HCT116 (cell line): ENCODE measurements around the gene RANBP9. TPM values are rescaled to one million over a fixed set of nuclear protein-coding genes. Genes with fewer than 3 reads are reported as not detected.

ENCODE experiments used
- ATAC-seq: fragments of 200-7000 bp; cut with Tn5 transposase; 2 replicates; pipeline ENCODE4 v1.9.1; 2020; ENCODE audit warnings: mild to moderate bottlenecking, moderate library complexity
- BruUV-seq: library from RNA; stranded (reverse); fragments of 400-500 nt; replicated peaks from 2 replicates; lab custom pipeline; 2021; lab: Mats Ljungman, UMichigan
- CTCF ChIA-PET: fragments of 300-600 bp; sonication (Branson Sonifier 250); formaldehyde crosslinking; loops from one replicate; lab custom pipeline; 2021; ENCODE audit warnings: antibody characterized with exemption; lab: Charles Lee
- POLR2A ChIA-PET: fragments of 300-600, 350-600 bp; sonication (Branson Sonifier 250); formaldehyde crosslinking; loops from one replicate; lab custom pipeline; 2021; ENCODE audit warnings: antibody characterized with exemption; lab: Charles Lee
- RAD21 ChIA-PET, 2 experiments: fragments of 300-600 bp; sonication (Branson Sonifier 250); formaldehyde crosslinking; loops; one replicate each; lab custom pipeline; 2023; ENCODE audit warnings: low total read pairs in 2 of 2; ENCODE audit not compliant: uncharacterized antibody in 2 of 2, unreplicated experiment in 2 of 2, low non-redundant PET in 1 of 2; lab: Charles Lee
- DNase-seq: peaks from one replicate; pipeline ENCODE4 v3.0.0-alpha.2; 2010; ENCODE audit warnings: low read depth, low spot score
- H2AFZ ChIP-seq: fragments of 200-600 bp; shearing (Covaris generic), sonication (generic); 2 replicates; pipeline ENCODE4 v1.6.1; 2017; ENCODE audit warnings: low read depth, mixed run types, mixed read lengths, antibody characterized with exemption, low read length; ENCODE audit not compliant: poor library complexity, severe bottlenecking
- H3K27ac ChIP-seq: 2 replicates; pipeline ENCODE4 v1.5.1; 2012; ENCODE audit warnings: low read depth, low read length
- H3K27me3 ChIP-seq: fragments of 200-600 bp; sonication (generic); 2 replicates; pipeline ENCODE4 v1.6.1; 2016; ENCODE audit warnings: mixed run types, low read length, mixed read lengths; ENCODE audit not compliant: insufficient read depth
- H3K36me3 ChIP-seq, 2 experiments: fragments of 200-500 bp in 1 of 2; fragments of 200-600 bp in 1 of 2; sonication (Bioruptor generic) in 1 of 2; sonication (generic) in 1 of 2; 2 replicates each; pipeline versions ENCODE4 v1.5.1 to v1.6.1; 2014 to 2016; ENCODE audit warnings: low read length in 2 of 2, inconsistent platforms in 1 of 2, mixed read lengths in 1 of 2, mixed run types in 1 of 2; ENCODE audit not compliant: insufficient read depth in 2 of 2, control insufficient read depth in 1 of 2
- H3K4me1 ChIP-seq, 2 experiments: fragments of 200-600 bp in 1 of 2; sonication (generic) in 1 of 2; 2 replicates each; pipeline versions ENCODE4 v1.5.1 to v1.6.1; 2012 to 2017; ENCODE audit warnings: low read length in 2 of 2, inconsistent platforms in 1 of 2, mild to moderate bottlenecking in 1 of 2, mixed read lengths in 1 of 2, mixed run types in 1 of 2, moderate library complexity in 1 of 2; ENCODE audit not compliant: insufficient read depth in 2 of 2, control insufficient read depth in 1 of 2
- H3K4me2 ChIP-seq: fragments of 200-600 bp; sonication (generic); 2 replicates; pipeline ENCODE4 v1.6.1; 2017; ENCODE audit warnings: mixed run types, low read length, mixed read lengths
- H3K4me3 ChIP-seq, 2 experiments: fragments of 200-600 bp in 1 of 2; sonication (generic) in 1 of 2; replicated peaks in 1 of 2; 2 replicates each; pipeline ENCODE4 v1.5.1; 2011 to 2016; ENCODE audit warnings: low read length in 2 of 2, control low read depth in 1 of 2, low read depth in 1 of 2, mild to moderate bottlenecking in 1 of 2, mixed read lengths in 1 of 2, mixed run types in 1 of 2
- H3K79me2 ChIP-seq: fragments of 200-600 bp; sonication (generic); 2 replicates; pipeline ENCODE4 v1.6.1; 2017; ENCODE audit warnings: mild to moderate bottlenecking, mixed run types, low read length, moderate library complexity, mixed read lengths; ENCODE audit not compliant: insufficient read depth
- H3K9ac ChIP-seq: fragments of 200-600 bp; sonication (generic); 2 replicates; pipeline ENCODE4 v1.6.1; 2016; ENCODE audit warnings: low read length, mixed read lengths
- H3K9me2 ChIP-seq: fragments of 200-600 bp; sonication (generic), shearing (Covaris generic); 2 replicates; pipeline ENCODE4 v1.6.1; 2017; ENCODE audit warnings: mixed run types, mild to moderate bottlenecking, moderate library complexity; ENCODE audit not compliant: insufficient read depth
- H3K9me3 ChIP-seq, 2 experiments: fragments of 200-500 bp in 1 of 2; fragments of 200-600 bp in 1 of 2; sonication (Bioruptor generic) in 1 of 2; sonication (generic) in 1 of 2; 2 replicates each; pipeline ENCODE4 v1.6.1; 2014 to 2017; ENCODE audit warnings: low read length in 2 of 2, mixed read lengths in 2 of 2, inconsistent platforms in 1 of 2, low read depth in 1 of 2, mild to moderate bottlenecking in 1 of 2, mixed run types in 1 of 2, moderate library complexity in 1 of 2; ENCODE audit not compliant: control insufficient read depth in 1 of 2, insufficient read depth in 1 of 2
- H4K20me1 ChIP-seq: fragments of 200-600 bp; sonication (generic), shearing (Covaris generic); 2 replicates; pipeline ENCODE4 v1.6.1; 2017; ENCODE audit warnings: mixed run types, mild to moderate bottlenecking, moderate library complexity; ENCODE audit not compliant: insufficient read depth
- EGR1 ChIP-seq: IDR thresholded peaks from 2 replicates; pipeline ENCODE4 v1.6.1; 2012; ENCODE audit warnings: low read depth
- ELF1 ChIP-seq: IDR thresholded peaks from 2 replicates; pipeline ENCODE4 v1.6.1; 2012; ENCODE audit warnings: low read depth, borderline replicate concordance
- EZH2 ChIP-seq: fragments of 200-600 bp; sonication (generic); IDR thresholded peaks from 2 replicates; pipeline ENCODE4 v1.6.1; 2017; ENCODE audit warnings: antibody characterized with exemption, mixed run types
- EZH2phosphoT487 ChIP-seq: fragments of 200-600 bp; IDR thresholded peaks from 2 replicates; pipeline ENCODE4 v1.6.1; 2018; ENCODE audit warnings: antibody characterized with exemption, borderline replicate concordance
- MAX ChIP-seq: IDR thresholded peaks from 2 replicates; pipeline ENCODE4 v1.6.1; 2012
- POLR2A ChIP-seq: IDR thresholded peaks from 2 replicates; pipeline ENCODE4 v1.7.0; 2011; ENCODE audit warnings: borderline replicate concordance; ENCODE audit not compliant: insufficient read depth, insufficient read length; ENCODE audit errors: extremely low read depth
- POLR2AphosphoS5 ChIP-seq: IDR thresholded peaks from 2 replicates; pipeline ENCODE4 v1.6.1; 2011; ENCODE audit warnings: mild to moderate bottlenecking, low read depth, low read length, moderate library complexity
- RAD21 ChIP-seq: IDR thresholded peaks from 2 replicates; pipeline ENCODE4 v1.6.1; 2012; ENCODE audit warnings: low read depth, mild to moderate bottlenecking
- SIN3A ChIP-seq: IDR thresholded peaks from 2 replicates; pipeline ENCODE4 v1.6.1; 2012; ENCODE audit warnings: low read depth
- SP1 ChIP-seq: IDR thresholded peaks from 2 replicates; pipeline ENCODE4 v1.6.1; 2012; ENCODE audit warnings: low read depth
- SRF ChIP-seq: IDR thresholded peaks from 2 replicates; pipeline ENCODE4 v1.6.1; 2012; ENCODE audit warnings: low read depth
- TCF7L2 ChIP-seq: IDR thresholded peaks from 2 replicates; pipeline ENCODE4 v1.7.0; 2011; ENCODE audit warnings: borderline replicate concordance, inconsistent platforms; ENCODE audit not compliant: insufficient read depth, insufficient read length; ENCODE audit errors: extremely low read depth
- YY1 ChIP-seq: IDR thresholded peaks from 2 replicates; pipeline ENCODE4 v1.6.1; 2011; ENCODE audit warnings: low read length, low read depth, moderate library complexity, mild to moderate bottlenecking; ENCODE audit not compliant: insufficient replicate concordance; ENCODE audit errors: extremely low read depth
- ZBTB33 ChIP-seq: IDR thresholded peaks from 2 replicates; pipeline ENCODE4 v1.6.1; 2011; ENCODE audit warnings: mild to moderate bottlenecking, low read length, moderate library complexity; ENCODE audit not compliant: insufficient replicate concordance; ENCODE audit errors: extremely low read depth
- ZFX ChIP-seq: fragments of 450-650 bp; IDR thresholded peaks from 2 replicates; pipeline ENCODE4 v1.6.1; 2017
- intact Hi-C: fragments of 100-400 bp; cut with micrococcal nuclease; formaldehyde crosslinking; loops from 2 replicates; pipeline ENCODE4 v1.10.0; 2022
- total RNA-seq: library from RNA; stranded (reverse); gene quantifications from one replicate; pipeline ENCODE4 v1.2.1, GENCODE V29; 2021; ENCODE audit not compliant: unreplicated experiment

The RANBP9 gene
- total RNA-seq, 1 experiment from 2014 or later = 48.0 TPM

GRCh38 chr6:13574571-13575376, 136.9 kb downstream of the RANBP9 start, which contains the start of gene SIRT5:
Gene SIRT5 (plus strand): TSS chr6:13574601. CDS start chr6:13584111, 9,510 bp downstream.
- TF ChIP-seq SP1 = peak; percentile 26
- no peak for TF ChIP-seq SRF
- TF ChIP-seq MAX = peak; percentile 68; the same call in 1 of the 2 replicates
- peak; percentile 88 for TF ChIP-seq POLR2A
- no peak; the same call in 1 of the 2 replicates for TF ChIP-seq ELF1
- TF ChIP-seq EGR1 = peak; percentile 72; the same call in 1 of the 2 replicates
- peak; percentile 84 for TF ChIP-seq ZFX
- TF ChIP-seq TCF7L2 = peak; percentile 36
- no peak for TF ChIP-seq EZH2phosphoT487
- peak; percentile 74 for TF ChIP-seq POLR2AphosphoS5
- TF ChIP-seq SIN3A = peak; percentile 45; the same call in 1 of the 2 replicates
- peak; percentile 29 for TF ChIP-seq YY1
- TF ChIP-seq EZH2 = no peak
- peak; percentile 4 for TF ChIP-seq ZBTB33
- peak; percentile 76; the same call in 1 of the 2 replicates for TF ChIP-seq RAD21
- Histone ChIP-seq H3K27me3 (no peaks in the 10 kb centered on the region), H3K4me3 (peak within 1 kb of the TSS; percentile 68 to 85), H3K27ac (peak within 1 kb of the TSS; percentile 98), H3K79me2 (peaks cover 7% of the 10 kb centered on the region; the same call in 1 of the 2 replicates), H3K9ac (peak within 1 kb of the TSS; percentile 94), H3K36me3 (0 out of 4 replicates have a peak, but pooled peaks cover 0 to 4% of the 10 kb centered on the region in 2 experiments), H3K4me2 (peak within 1 kb of the TSS; percentile 79), H4K20me1 (no peaks in the 10 kb centered on the region), H3K9me3 (no peaks in the 10 kb centered on the region), H3K9me2 (no peaks in the 10 kb centered on the region), H2AFZ (no peak within 1 kb of the TSS), H3K4me1 (peaks cover 8 to 21% of the 10 kb centered on the region in 2 experiments)
- ChIA-PET RAD21 (interaction anchor here in 1 of 2 experiments (1.1 to 1.6 kb wide), 2 partner anchors 40 to 239 kb away, joined by 4 read pairs; partner anchors contain the start of gene NOL7), CTCF (interaction anchor here (0.6 to 2.4 kb wide), 25 partner anchors 9 to 492 kb away, joined by 3 to 20 read pairs (median 4); partner anchors contain the start of genes GFOD1, NOL7 and TBC1D7), POLR2A (interaction anchor here (0.7 to 1.8 kb wide), 16 partner anchors 9 to 492 kb away, joined by 3 to 9 read pairs (median 3); partner anchors contain the start of genes NOL7 and TBC1D7)
- intact Hi-C loops = loop anchor here (1.0 to 5.0 kb wide), 4 partner anchors 40 to 246 kb away; partner anchors contain the start of genes GFOD1, NOL7 and TBC1D7
- ATAC-seq (peak; percentile 85), DNase-seq (peak; percentile 85)
- no TSS peak for BruUV-seq
